ENCODE results near the gene STRIP1.

STRIP1 gene

GRCh38 chr1:109988349-109988914, 46.0 kb upstream of the STRIP1 start:
- no peak overlapping the region for H4K8ac ChIP-seq (ENCODE audit: low read depth, low read length)
- no peaks in the 10 kb centered on the region for H3K27me3 ChIP-seq (ENCODE audit: control insufficient read depth in 3 of 3, insufficient read depth in 3 of 3, low read depth in 1 of 3, low read length in 3 of 3)
- H3K4me1 ChIP-seq (ENCODE audit: control insufficient read depth in 2 of 2, insufficient read depth in 1 of 2, low read depth in 1 of 2, low read length in 2 of 2), result peaks cover 11 to 13% of the 10 kb centered on the region in 2 donors
- no peak overlapping the region for H2BK120ac ChIP-seq (ENCODE audit: low read depth, low read length)
- H3K36me3 ChIP-seq (replicated peaks in 1 of 2; ENCODE audit: control insufficient read depth in 2 of 2, insufficient read depth in 2 of 2, low read length in 2 of 2), result peaks cover 2 to 62% of the 10 kb centered on the region in 2 donors
- no peak overlapping the region for H3K27ac ChIP-seq (replicated peaks; ENCODE audit: low read length)
- peaks cover 6% of the 10 kb centered on the region for H3K79me1 ChIP-seq (ENCODE audit: low read depth, low read length)
- no peak overlapping the region for H3K4me2 ChIP-seq (ENCODE audit: insufficient read depth, low read length, poor library complexity, severe bottlenecking)
- H2BK5ac ChIP-seq (ENCODE audit: low read length), result no peak overlapping the region
- no peak overlapping the region for H4K91ac ChIP-seq (ENCODE audit: low read depth, low read length, poor library complexity)
- no peak overlapping the region for H3K4me3 ChIP-seq (ENCODE audit: low read length in 2 of 2)
- H2BK12ac ChIP-seq (ENCODE audit: low read length), result no peak overlapping the region
- H3K9ac ChIP-seq (ENCODE audit: low read depth, low read length, poor library complexity), result no peak overlapping the region
- H3K23ac ChIP-seq (ENCODE audit: low read depth, low read length, poor library complexity), result no peak overlapping the region
- H3K4ac ChIP-seq (ENCODE audit: low read length), result no peak overlapping the region
- no peak for DNase-seq (ENCODE audit: low spot score)
- H3K18ac ChIP-seq (ENCODE audit: low read length), result no peak overlapping the region
- WGBS, 2 donors (ENCODE audit: extremely low coverage in 2 of 2, insufficient read length in 2 of 2, insufficient replicate concordance in 1 of 2), result no CpG with 5 or more reads among the region's 3 CpGs
- no peak overlapping the region for H2AFZ ChIP-seq (ENCODE audit: low read length)
- H3K14ac ChIP-seq (ENCODE audit: low read length), result no peak overlapping the region
- no peak overlapping the region for H2BK15ac ChIP-seq (ENCODE audit: low read length)
- H2AK5ac ChIP-seq (ENCODE audit: low read depth, low read length), result no peak overlapping the region
- peaks cover 0 to 14% of the 10 kb centered on the region in 2 donors for H3K9me3 ChIP-seq (replicated peaks in 1 of 2; ENCODE audit: control insufficient read depth in 2 of 2, insufficient read depth in 1 of 2, low read depth in 1 of 2, low read length in 2 of 2)

DNA sequence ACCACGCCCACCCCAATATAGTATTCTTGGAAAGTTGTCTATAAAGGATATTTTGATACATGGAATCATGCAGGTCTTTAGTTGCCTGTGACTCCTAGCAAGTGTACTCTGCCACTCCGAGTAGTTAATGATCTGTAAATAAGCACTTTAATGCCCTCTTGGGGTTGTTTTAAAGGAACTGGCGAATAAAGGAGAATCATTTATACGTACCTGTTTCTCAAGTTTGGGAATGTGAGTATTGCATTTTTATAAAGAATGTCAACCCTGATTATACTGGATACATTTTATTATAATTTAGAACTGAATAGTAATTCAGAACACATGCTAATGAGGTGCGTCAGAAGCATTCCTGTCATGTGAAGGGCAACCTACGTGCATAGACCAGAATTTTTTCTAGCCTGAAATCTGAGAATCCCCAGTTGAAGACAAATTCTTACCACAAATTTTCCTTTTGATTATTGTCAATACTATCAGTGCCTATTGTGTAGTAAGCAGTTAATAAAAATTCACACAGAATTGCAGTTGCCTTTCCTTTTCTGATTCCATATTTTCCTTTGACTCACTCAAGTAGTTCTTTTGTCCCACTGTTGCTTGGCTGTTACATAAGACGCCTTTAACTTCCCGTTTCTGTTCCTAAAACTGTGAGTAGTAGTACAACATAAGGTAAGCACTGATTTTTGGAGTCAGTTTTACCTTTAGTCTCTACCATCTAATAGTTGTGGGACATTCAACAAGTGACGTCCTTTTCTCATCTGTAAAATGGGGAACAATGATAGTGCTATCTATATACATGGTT, 44.7 kb upstream of the STRIP1 start:
- no CpG with 5 or more reads among the region's 9 CpGs for WGBS, 2 donors (ENCODE audit: extremely low coverage in 2 of 2, insufficient read length in 2 of 2, insufficient replicate concordance in 1 of 2)
- H3K79me1 ChIP-seq (ENCODE audit: low read depth, low read length), result peaks cover 6% of the 10 kb centered on the region
- H2BK5ac ChIP-seq (ENCODE audit: low read length), result no peak overlapping the region
- H2BK120ac ChIP-seq (ENCODE audit: low read depth, low read length), result no peak overlapping the region
- peaks cover 6 to 8% of the 10 kb centered on the region in 2 donors for H3K4me1 ChIP-seq (ENCODE audit: control insufficient read depth in 2 of 2, insufficient read depth in 1 of 2, low read depth in 1 of 2, low read length in 2 of 2)
- no peak overlapping the region for H4K8ac ChIP-seq (ENCODE audit: low read depth, low read length)
- no peak overlapping the region for H3K14ac ChIP-seq (ENCODE audit: low read length)
- no peak overlapping the region for H4K91ac ChIP-seq (ENCODE audit: low read depth, low read length, poor library complexity)
- H2BK15ac ChIP-seq (ENCODE audit: low read length), result no peak overlapping the region
- H3K27me3 ChIP-seq (ENCODE audit: control insufficient read depth in 3 of 3, insufficient read depth in 3 of 3, low read depth in 1 of 3, low read length in 3 of 3), result no peaks in the 10 kb centered on the region
- peaks cover 2 to 73% of the 10 kb centered on the region in 2 donors for H3K36me3 ChIP-seq (replicated peaks in 1 of 2; ENCODE audit: control insufficient read depth in 2 of 2, insufficient read depth in 2 of 2, low read length in 2 of 2)
- no peak overlapping the region for H3K23ac ChIP-seq (ENCODE audit: low read depth, low read length, poor library complexity)
- H2BK12ac ChIP-seq (ENCODE audit: low read length), result no peak overlapping the region
- H3K9ac ChIP-seq (ENCODE audit: low read depth, low read length, poor library complexity), result no peak overlapping the region
- DNase-seq (ENCODE audit: low spot score), result no peak
- no peak overlapping the region for H3K4me3 ChIP-seq (ENCODE audit: low read length in 2 of 2)
- H3K27ac ChIP-seq (replicated peaks; ENCODE audit: low read length), result no peak overlapping the region
- H2AFZ ChIP-seq (ENCODE audit: low read length), result no peak overlapping the region
- H3K4me2 ChIP-seq (ENCODE audit: insufficient read depth, low read length, poor library complexity, severe bottlenecking), result no peak overlapping the region
- H3K18ac ChIP-seq (ENCODE audit: low read length), result no peak overlapping the region
- H3K4ac ChIP-seq (ENCODE audit: low read length), result no peak overlapping the region
- H3K9me3 ChIP-seq (replicated peaks in 1 of 2; ENCODE audit: control insufficient read depth in 2 of 2, insufficient read depth in 1 of 2, low read depth in 1 of 2, low read length in 2 of 2), result peaks cover 0 to 14% of the 10 kb centered on the region in 2 donors
- H2AK5ac ChIP-seq (ENCODE audit: low read depth, low read length), result no peak overlapping the region

DNA sequence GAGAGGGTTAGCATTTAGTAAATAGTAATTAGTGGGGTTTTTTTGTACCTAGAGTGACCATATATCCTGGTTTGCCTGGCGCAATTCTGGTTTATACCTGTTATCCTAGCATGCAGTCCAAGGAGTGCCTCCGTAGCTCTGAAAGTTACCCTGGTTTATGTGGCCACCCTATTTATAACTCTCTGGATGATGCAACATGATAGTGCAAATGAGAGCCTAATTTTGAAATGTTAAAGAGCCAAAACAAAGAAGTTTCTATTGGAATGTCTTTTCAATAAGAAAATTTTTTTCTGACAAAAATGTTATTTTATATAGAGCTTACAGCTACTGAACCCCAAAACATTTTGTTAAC, 44.1 kb upstream of the STRIP1 start:
- Histone ChIP-seq H2AK5ac (ENCODE audit: low read depth, low read length) (no peak overlapping the region), H3K18ac (ENCODE audit: low read length) (no peak overlapping the region), H2BK12ac (ENCODE audit: low read length) (no peak overlapping the region), H3K4me2 (ENCODE audit: insufficient read depth, low read length, poor library complexity, severe bottlenecking) (no peak overlapping the region), H3K4me3 (ENCODE audit: low read length in 2 of 2) (no peak overlapping the region), H3K14ac (ENCODE audit: low read length) (no peak overlapping the region), H3K9me3 (replicated peaks in 1 of 2; ENCODE audit: control insufficient read depth in 2 of 2, insufficient read depth in 1 of 2, low read depth in 1 of 2, low read length in 2 of 2) (peaks cover 0 to 14% of the 10 kb centered on the region in 2 donors), H3K9ac (ENCODE audit: low read depth, low read length, poor library complexity) (no peak overlapping the region), H3K27ac (replicated peaks; ENCODE audit: low read length) (no peak overlapping the region), H2BK120ac (ENCODE audit: low read depth, low read length) (no peak overlapping the region), H3K23ac (ENCODE audit: low read depth, low read length, poor library complexity) (no peak overlapping the region), H3K4me1 (ENCODE audit: control insufficient read depth in 2 of 2, insufficient read depth in 1 of 2, low read depth in 1 of 2, low read length in 2 of 2) (peaks cover 6 to 8% of the 10 kb centered on the region in 2 donors), H4K8ac (ENCODE audit: low read depth, low read length) (no peak overlapping the region), H2BK5ac (ENCODE audit: low read length) (no peak overlapping the region), H3K36me3 (replicated peaks in 1 of 2; ENCODE audit: control insufficient read depth in 2 of 2, insufficient read depth in 2 of 2, low read length in 2 of 2) (peaks cover 2 to 79% of the 10 kb centered on the region in 2 donors), H4K91ac (ENCODE audit: low read depth, low read length, poor library complexity) (no peak overlapping the region), H3K79me1 (ENCODE audit: low read depth, low read length) (peaks cover 6% of the 10 kb centered on the region), H2BK15ac (ENCODE audit: low read length) (no peak overlapping the region), H3K4ac (ENCODE audit: low read length) (no peak overlapping the region), H3K27me3 (ENCODE audit: control insufficient read depth in 3 of 3, insufficient read depth in 3 of 3, low read depth in 1 of 3, low read length in 3 of 3) (no peaks in the 10 kb centered on the region), H2AFZ (ENCODE audit: low read length) (no peak overlapping the region)
- DNase-seq (ENCODE audit: low spot score), result no peak
- no CpG with 5 or more reads among the region's 2 CpGs for WGBS, 2 donors (ENCODE audit: extremely low coverage in 2 of 2, insufficient read length in 2 of 2, insufficient replicate concordance in 1 of 2)

DNA sequence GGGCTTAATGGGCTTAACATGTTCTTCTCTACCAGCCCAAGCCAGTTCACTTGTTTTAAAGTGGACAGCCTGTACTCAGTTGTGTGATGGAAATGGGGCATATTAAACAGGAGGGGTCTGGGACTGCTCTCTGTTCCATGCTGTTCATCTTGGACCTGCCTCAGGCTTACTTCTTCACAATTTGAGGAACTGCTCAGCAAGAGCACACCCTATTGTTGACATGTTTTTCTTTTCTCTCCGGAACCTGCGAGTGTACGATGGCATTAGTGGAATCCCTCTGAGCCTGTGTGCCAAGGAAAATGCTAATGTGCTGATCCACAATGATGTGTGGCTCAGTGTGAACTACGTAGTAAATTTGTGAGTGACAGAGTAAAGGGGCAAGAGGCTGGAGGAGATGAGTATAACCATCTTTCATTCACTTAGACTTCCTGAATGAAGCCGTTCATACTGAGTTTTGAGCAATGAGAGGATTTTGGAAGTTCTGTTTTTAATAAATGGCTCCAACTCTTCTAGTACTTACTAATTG, 43.0 kb upstream of the STRIP1 start:
- Histone ChIP-seq H3K23ac (ENCODE audit: low read depth, low read length, poor library complexity) (no peak overlapping the region), H2AK5ac (ENCODE audit: low read depth, low read length) (no peak overlapping the region), H3K9me3 (replicated peaks in 1 of 2; ENCODE audit: control insufficient read depth in 2 of 2, insufficient read depth in 1 of 2, low read depth in 1 of 2, low read length in 2 of 2) (peaks cover 0 to 14% of the 10 kb centered on the region in 2 donors), H3K27ac (replicated peaks; ENCODE audit: low read length) (no peak overlapping the region), H2BK120ac (ENCODE audit: low read depth, low read length) (no peak overlapping the region), H2BK15ac (ENCODE audit: low read length) (no peak overlapping the region), H3K9ac (ENCODE audit: low read depth, low read length, poor library complexity) (peak overlapping the region; percentile 5), H3K4ac (ENCODE audit: low read length) (no peak overlapping the region), H3K36me3 (replicated peaks in 1 of 2; ENCODE audit: control insufficient read depth in 2 of 2, insufficient read depth in 2 of 2, low read length in 2 of 2) (peaks cover 4 to 86% of the 10 kb centered on the region in 2 donors), H2AFZ (ENCODE audit: low read length) (no peak overlapping the region), H2BK12ac (ENCODE audit: low read length) (no peak overlapping the region), H3K14ac (ENCODE audit: low read length) (no peak overlapping the region), H3K79me1 (ENCODE audit: low read depth, low read length) (peaks cover 6% of the 10 kb centered on the region), H4K8ac (ENCODE audit: low read depth, low read length) (no peak overlapping the region), H3K4me1 (ENCODE audit: control insufficient read depth in 2 of 2, insufficient read depth in 1 of 2, low read depth in 1 of 2, low read length in 2 of 2) (peaks cover 4 to 6% of the 10 kb centered on the region in 2 donors), H4K91ac (ENCODE audit: low read depth, low read length, poor library complexity) (no peak overlapping the region), H3K4me2 (ENCODE audit: insufficient read depth, low read length, poor library complexity, severe bottlenecking) (no peak overlapping the region), H2BK5ac (ENCODE audit: low read length) (no peak overlapping the region), H3K18ac (ENCODE audit: low read length) (no peak overlapping the region), H3K27me3 (ENCODE audit: control insufficient read depth in 3 of 3, insufficient read depth in 3 of 3, low read depth in 1 of 3, low read length in 3 of 3) (no peaks in the 10 kb centered on the region), H3K4me3 (ENCODE audit: low read length in 2 of 2) (no peak overlapping the region)
- no CpG with 5 or more reads among the region's 5 CpGs for WGBS, 2 donors (ENCODE audit: extremely low coverage in 2 of 2, insufficient read length in 2 of 2, insufficient replicate concordance in 1 of 2)
- DNase-seq (ENCODE audit: low spot score), result no peak
